ENCODE measurements around the gene ANKS1B.

ANKS1B gene

DNA sequence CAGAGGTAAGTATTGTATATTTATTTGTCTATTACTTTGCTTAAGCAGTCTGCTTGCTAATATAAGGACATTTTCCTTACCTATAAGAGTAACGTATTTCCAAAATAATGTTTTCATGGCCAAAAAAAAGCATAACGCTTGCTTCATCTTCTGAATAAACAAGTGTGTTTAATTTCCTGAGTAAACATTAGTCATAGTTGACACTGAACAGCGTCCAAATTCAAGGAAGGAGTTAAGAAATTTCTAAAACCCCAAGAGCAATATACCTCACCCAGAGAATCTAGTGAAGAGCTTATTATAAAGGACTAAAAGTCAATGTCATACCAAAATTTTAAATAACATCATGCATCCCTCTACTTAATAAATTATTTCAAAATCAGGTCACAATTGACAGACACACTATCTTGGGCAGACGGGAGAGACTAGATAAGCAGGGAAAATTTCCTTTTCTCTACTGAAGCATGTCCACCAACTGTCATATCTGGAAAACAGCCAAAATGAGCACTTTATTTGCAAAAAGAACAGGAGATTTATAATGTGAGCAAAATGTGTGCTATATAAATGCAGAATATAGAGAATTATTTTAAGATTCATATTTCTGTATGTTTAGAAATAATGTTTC, 25.1 kb downstream of the ANKS1B start:
- no peak for DNase-seq

DNA sequence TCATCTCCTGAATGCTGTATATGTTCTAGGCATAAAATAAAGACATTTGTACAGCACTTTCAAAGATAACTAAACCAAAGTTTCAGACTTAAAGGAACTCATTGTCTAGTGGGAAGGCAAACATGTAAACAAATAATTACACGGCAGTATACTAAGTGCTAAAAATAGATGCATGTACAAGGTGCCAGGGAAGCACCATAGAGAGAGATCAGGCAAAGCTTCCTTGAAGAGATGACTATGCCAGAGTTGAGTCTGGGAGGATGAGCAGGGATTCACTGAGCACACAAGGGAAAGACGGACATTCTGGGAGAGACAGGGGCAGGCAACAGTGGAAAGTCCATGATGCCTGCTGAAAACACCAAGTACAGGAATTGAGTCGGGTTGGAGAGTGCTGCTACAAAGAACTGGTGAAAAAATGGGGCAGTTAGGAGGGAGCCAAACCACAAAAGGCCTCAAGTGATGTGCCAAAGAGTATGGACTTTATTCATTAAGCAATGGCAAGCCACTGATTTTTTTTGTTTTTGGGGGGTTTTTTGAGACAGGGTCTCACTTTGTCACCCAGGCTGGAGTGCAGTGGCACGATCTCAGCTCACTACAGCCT, 26.8 kb downstream of the ANKS1B start:
- DNase-seq, result no peak

DNA sequence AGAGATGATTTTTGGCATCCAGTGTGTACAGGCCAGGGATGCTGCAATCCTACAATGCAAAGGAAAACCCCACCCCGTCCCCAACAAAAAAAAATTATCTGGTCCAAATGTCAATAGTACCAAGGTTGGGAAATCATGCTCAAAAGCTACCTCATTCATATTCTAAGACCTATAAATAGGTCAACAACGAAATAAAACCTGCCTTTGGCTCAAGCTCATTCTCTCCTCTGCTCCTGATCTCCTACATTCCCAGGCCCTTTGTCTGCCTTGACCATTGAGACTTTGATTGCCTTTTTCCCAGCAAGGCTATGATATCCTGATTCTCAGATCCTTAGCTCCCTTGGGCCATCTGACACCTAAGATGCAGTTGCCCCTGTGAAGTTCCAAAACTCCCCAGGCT, 30.0 kb downstream of the ANKS1B start:
- no peak for DNase-seq

DNA sequence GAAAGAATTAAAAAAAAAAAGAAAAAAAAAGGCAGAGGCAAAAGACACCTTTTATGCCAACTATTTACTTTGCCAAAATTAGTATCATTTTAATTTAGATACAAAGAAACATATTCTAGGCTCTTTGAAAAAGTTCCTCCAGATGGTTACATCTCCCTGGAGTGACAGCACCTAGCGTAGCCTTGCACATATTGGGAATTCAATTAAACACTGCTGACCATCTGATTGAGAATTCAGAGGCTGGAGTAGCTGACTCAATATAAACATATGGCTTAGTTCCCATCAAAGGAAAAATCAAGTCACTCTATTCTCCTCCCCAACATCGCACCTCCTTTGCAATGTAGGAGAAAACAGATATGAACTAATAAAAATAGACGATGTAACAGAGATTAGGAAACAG, 36.4 kb downstream of the ANKS1B start:
- no peak for DNase-seq

DNA sequence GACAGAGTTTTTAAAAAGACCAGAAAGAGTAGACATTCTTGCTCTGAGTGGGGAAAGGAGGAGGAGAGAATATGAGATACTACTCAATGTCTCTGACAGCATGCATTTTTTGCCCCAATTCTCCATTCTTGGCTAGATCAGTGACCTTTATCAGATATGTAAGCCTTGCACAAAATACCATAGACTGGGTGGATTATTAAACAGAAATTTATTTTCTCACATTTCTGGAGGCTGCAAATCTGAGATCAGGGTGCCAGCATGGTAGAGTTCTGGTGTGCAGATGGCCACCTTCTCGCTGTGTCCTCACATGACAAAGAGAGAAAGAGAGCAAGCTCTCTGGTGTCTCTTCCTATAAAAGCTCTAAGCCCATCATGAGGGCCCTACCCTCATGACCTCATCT, 38.6 kb downstream of the ANKS1B start:
- no peak for DNase-seq

DNA sequence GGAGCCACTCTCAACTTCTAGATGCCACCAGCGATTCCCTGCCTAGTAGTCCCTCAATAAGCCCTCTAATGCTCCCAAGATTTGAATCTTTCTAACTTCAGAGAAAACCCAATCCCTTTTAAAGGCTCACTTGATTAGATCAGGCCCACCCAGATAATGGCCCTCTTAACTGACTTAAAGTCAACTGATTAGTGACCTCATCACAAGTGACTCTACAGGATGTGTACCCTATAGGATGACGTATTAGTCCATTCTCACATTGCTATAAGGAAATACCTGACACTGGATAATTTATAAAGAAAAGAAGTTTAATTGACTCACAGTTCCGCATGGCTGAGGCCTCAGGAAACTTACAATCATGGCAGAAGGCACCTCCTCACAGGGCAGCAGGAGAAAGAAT, 49.1 kb downstream of the ANKS1B start:
- no peak for DNase-seq

DNA sequence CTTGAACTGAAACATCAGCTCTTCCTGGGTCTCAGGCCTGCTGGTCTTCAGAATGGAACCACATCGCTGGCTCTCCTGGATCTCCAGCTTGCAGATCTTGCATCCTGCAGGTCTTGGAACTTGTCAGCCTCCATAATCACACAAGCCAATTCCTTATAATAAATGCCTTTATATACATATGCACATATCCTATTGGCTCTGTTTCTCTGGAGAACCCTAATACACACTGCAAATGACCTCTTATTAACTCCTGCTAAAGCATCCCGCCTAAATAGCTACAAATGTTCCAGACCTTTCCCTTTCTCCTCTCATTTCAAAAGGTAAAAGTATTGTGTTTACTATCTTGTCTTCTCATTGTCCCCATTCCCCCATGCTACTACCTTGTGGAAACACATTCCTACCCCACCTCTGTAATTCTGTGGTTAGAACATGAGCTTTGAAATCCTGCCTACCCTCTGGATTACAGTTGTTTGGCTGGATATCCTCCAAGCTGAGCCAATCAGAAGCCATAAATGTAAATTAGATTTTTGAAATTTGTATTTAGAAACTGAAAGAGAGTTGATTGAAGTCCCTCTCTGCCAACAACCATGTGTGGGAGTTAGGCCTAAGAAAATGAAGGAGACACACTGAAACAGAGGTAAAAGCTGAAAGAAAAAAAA, 58.1 kb downstream of the ANKS1B start:
- no peak for DNase-seq

DNA sequence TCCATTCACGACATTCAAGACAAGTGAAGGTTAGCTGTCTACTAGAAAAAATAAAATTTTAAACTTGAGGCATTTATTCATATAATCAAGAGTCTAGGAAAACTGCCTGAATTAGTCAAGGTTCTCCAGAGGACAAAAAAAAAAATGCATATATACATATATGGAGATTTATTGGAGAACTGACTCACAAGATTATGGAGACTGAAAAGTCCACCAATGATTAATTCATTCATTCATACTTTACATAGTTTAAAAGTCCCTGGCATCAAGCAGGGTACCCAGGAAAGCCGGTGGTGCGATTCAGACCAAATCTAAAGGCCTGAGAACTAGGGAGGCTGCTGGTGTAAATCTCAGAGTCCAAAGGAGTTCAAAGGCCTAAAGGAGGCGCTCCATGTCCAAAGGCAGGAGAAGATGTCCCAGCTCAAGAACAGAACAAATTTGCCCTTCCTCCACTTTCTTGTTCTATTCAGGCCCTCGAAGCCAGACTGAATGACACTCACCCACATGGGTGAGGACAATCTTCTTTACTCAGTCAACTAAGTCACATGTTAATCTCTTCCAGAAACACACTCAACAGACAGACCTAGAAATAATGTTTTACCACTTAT, 64.3 kb downstream of the ANKS1B start:
- DNase-seq, result no peak

DNA sequence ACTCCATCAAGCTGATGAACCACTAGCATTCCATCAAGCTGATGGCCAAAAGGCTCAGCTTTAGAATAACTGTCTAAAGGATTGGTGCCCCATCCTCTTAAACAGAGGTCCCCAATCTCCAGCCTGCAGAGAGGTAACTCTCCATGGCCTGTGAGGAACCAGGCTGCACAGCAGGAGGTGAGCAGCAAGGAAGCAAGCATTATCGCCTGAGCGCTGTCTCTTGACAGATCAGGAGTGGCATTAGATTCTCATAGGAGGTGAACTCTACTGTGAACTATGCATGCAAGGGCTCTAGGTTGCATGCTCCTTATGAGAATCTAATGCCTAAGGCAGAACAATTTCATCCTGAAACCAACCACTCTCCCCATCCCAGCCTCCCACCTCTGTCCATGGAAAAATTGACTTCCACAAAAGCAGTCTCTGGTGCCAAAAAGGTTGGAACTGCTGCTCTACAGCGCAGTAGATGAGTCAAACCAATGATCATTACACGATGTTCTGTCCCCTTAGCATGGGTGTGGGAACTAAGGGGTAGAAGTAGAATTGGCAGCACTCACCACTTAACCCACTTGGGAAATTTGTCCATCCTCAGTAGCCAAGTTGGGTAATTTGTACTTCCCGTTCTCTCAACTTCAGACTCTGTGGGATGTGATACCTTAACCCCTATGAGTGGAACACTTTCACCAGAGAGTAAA, 66.9 kb downstream of the ANKS1B start:
- no peak for DNase-seq

DNA sequence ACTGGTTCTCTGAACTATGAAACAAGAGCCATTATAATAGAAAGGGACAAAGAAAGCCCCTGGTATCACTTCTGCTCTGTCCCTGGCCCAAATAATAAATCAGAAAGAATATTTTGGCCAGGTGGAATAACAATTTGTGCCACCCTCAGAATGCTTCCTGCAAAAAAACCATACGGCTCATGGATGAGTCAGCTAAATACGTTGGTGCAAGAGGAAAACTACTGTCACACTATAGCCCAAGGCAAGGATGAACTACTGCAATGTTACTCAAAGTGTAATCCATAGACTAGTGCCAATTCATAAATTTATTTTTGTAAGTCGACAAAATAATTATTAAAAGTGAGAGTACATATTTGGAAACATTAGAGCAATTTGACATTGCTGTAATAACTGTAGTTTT, 68.2 kb downstream of the ANKS1B start:
- no peak for DNase-seq

DNA sequence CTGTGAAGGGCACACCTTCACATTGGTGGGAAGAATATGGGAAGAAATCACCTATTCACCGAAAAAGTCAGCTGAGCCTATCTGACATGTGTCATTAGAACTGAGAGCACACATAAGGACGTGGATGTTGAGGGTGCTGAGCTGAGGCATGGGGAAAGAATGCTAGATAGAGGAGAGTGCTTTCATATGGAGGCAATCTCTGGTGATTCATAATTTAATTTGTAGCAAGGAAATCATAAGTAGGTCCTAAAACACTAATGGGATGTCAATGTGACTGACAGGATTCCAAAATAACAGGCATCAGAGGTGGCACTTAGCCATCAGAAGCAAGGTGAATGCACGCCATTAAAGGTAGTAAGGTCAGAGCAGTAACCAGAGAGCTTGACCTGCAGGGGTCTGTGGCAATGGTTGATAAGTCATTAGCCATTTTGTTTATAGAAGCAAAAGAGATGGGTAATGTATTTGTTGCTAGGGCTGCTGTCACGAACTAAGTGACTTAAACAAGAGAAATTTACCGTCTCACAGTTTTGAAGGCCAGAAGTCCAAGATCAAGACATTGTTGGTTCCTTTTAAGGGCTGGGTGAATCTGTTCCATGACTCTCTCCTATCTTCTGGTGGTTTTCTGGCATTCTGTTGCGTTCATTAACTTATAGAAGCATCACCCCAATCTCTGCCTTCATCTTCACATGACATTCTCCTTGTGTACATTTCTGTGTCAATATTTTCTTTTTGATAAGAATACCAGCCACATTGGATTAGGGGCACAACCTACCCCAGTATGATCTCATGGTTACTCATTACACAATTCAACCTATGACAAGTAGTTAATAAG, 69.3 kb downstream of the ANKS1B start:
- peak; percentile 74 for DNase-seq

DNA sequence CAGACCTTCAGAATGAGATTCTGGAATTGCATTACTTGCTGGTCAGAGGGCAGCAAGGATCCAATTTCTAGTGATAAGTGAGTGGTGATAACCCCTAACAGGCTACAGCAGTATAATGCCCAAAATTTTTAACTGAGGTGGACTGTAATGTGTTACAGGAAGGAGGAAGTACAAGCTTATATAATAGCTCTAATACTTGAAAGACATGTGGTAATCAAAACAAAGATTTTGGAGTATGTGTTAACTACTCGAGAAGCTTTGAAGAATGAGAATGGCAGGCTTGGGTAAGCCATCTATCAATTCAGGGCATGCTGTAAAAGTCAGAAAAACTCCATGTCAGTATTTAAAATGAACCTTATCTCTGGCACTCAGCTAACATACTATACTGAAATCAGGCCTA, 70.5 kb downstream of the ANKS1B start:
- no peak for DNase-seq

DNA sequence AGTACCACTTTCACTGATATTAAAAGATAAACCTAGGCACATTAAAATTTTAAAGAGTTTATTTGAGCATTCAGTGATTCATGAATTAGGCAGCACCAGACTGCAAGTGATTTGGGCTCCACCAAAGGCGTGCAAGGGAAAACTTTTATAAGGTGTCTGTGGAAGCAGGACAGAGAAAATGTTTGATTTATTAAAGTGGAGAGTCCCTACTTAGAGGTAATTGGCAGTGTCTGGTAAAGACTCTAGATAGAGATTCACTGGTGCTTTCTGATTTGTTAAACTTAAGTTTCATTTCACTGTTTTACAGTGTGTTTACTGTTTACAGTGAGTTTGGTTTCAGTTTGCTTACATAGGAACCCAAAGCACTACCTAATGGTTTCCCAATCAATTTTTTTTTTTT, 72.8 kb downstream of the ANKS1B start:
- DNase-seq, result no peak

DNA sequence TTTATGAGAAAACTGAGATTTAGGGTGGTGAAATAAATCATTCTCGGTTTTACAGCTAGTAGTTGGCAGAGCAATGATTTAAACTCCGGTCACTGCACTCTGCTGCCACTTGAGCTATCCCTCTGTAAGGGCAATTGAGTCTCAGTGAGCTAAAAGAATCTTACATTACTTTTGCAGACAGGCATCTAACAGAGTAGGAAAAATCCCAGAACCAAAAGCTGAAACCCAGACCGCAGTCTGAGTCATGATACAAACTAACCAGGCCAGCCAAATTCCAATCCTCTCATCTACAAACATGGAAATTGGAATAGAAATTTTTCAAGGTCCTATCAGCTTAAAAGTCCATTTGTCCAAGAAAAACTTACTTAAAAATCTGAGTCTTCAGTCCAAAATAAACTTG, 73.7 kb downstream of the ANKS1B start:
- DNase-seq, result peak; percentile 88

DNA sequence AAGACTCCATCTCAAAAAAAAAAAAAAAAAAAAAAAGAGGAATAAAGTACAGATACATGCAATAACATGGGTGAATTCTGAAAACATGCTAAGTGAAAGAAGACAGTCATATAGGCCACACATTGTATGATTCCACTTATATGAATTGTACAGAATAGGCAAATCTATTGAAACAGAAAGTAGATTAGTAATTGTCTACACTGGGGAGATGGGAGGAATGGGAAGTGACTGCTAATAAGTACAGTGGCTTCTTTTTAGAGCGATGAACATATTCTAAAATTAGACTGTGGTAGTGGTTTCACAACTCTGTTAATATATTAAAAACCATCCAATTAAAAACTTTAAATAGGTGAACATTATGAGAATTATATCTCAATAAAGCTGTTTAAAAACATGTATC, 74.4 kb downstream of the ANKS1B start:
- DNase-seq, result no peak

DNA sequence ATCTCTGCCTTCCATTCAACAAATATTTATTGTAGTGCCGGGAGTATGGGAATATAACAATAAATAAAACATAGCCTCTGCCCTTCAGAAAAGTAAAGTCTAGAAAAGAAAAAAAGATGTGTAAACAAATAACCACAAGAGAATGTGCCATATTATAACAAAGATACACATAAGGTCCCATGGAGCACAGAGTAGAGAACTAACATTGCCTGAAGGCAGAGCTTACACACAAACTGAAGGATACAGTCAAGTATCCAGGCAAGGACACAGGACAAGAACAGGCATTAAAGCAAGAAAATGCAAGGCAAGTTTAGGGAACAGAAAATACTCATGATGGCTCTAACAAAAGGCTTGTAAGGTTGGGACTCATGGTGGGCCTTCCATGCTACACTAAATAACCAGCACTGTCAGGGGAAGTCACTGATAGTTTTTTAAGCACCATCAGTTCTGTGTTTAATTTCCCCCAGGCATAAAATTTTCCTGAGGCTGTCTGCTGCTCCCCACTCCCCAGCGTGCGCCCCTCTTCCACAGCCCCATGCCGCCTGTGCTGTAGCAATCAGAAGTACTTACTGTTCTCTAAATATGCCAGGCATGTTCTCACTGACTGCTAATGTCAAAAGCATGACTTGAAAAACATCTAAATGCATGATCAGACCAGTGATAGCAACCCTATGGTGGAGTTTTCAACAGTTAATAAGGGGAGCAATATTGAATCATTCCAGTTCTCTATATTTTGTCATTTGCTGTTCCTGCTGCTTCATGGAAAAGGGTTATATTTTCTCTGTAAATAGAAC, 77.8 kb downstream of the ANKS1B start:
- DNase-seq, result no peak

DNA sequence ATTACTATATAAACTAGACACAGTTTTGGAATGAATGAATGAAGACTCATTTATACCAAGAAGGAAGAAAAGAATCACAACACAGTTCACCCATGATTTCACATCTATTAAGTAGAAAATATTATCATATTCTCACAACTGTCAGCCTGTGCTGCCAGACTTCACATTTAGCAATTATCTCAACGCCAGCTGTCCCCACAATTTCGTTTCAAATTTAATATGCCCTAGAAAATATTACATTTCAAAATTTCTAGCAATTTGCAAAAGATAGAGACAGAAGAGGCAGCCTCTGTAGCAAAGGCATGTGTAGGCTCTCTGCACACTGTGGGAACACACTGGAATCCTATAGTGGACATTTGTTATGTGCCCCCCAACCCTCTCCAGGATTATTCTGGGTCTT, 83.6 kb downstream of the ANKS1B start:
- no peak for DNase-seq

DNA sequence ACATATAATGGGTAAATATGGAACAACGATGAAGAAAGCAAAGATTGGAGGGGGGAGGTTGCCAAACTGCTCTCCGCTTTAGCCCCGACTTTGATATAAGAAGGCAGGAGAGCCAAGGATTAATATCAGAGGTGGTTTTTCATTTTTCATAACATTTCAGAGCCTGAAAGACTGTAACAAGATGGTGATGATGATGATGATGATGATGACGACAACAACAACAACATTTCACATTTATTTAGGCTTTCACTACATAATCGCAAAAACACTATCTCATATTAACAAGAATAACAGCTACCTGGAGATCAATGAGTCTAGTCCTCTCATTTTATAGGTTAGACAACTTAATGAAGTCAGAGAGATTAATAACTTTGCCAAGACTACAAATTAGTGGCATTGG, 86.1 kb downstream of the ANKS1B start:
- no peak for DNase-seq

DNA sequence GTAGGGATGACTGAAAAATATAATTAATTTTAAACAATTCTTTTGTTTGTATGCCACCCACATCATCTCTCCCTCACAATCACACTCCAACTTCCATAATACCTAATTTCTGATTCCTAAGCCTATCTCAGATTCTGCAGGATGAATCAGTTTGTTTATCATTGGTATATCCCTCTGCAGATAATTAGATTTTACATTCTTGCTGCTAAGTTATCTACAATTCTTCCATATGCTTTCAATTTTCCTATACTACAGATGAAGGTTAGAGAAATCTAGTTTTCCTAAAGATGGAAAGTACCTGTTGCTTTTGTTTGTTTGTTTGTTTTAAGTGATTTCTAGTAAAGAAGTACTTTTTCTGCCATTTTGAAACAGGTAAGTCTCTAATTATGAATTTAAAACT, 105.3 kb downstream of the ANKS1B start:
- DNase-seq, result no peak

DNA sequence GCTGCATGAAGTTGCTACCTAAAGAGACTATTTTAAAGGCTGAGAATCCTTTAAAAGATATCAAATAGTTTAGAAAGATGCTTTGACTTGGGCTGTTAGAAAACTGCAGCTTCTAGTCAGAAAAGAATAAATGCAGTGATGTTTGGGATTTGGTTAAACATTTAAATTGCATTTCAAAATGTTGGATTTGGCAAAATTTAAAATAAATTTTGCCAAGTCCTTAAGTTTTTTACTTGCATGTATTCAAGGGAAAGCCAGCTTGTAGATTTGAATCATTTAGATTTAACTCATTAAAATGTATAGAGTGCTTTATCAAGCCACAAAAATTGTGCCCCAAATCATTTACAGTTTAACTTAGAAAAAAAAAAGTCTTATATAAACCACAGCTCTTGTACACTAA, 109.7 kb downstream of the ANKS1B start:
- DNase-seq, result no peak

DNA sequence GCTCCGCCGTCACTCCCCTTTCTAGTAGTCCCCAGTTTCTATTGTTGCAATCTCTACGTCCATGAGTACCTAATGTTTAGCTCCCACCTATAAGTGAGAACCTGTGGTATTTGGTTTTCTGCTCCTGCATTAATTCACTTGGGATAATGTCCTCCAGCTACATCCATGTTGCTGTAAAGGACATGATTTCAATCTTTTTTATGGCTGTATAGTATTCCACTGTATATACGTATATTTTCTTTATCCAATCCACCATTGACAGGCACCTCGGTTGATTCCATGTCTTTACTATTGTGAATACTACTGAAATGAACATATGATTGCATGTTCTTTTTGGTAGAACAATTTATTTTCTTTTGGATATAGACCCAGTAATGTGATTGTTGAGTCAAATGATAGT, 114.7 kb downstream of the ANKS1B start:
- DNase-seq, result no peak

DNA sequence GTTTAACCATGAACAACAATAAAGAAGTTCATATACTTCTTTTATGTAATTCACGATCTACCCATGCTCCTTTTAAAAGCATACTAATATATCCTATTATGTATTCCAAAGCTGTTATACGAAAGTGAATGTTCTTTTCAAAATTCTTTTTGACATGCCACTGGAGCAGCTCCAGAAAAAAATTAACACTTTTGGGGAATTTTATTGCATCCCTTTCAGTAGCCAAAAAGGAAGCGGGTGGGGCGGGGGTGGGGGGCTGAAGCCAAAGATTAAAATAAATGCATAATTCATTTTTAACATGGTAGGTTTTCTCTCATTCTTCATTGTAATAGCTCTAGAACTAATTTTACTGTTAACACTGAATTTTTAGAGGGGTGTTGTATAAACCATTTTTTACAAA, 123.0 kb downstream of the ANKS1B start:
- DNase-seq, result no peak
